Kidney capillary endothelial cell (primary cell): Measurements from ENCODE around the gene BTBD9.

Experiments used
- DNase-seq: peaks from one replicate; pipeline ENCODE4 v3.0.0-alpha.2; 2018; ENCODE audit warnings: low spot score

The BTBD9 gene

DNA sequence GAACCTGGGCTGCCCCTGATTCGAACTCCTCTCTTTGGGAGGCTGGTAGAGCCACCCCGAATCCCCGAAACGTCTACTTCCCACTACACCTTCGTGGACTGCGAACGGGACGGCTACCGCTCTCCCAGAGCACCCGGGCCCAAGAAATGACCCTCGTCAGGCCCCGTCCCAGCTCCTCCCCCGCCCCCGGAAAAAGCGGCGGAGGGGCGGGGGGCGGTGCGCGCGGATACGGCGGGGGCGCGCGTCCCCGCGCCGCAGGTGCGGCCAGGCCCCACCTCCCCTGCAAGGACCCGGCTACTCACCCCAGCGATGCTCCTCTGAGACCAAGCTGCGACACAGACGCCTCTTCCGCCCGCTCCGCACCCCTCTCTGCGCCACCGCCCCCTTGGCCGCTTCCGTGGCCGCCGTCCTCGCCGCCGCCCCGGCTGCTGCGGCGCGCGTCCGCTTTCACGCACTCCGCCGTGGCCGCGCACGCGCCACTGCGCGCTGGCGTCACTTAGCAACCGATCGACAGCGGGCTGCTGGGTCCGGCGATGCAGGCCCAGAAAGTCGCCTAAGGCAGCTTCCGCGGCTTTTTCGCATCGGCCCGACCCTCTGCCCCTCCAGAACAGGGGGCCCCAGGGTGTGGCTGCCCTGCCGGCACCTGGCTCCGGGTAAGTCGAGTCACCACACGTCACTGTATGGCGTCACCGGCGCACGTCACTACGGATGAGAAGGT, at the start of gene BTBD9:
BTBD9 (minus strand) TSS at position 432 of the 718 bp plus-strand sequence.
- DNase-seq, result peak; percentile 63

- no peak for DNase-seq
Measured at GRCh38 chr6:38688579-38689087, 48.9 kb upstream of the BTBD9 start.

GRCh38 chr6:38687549-38687948, 47.8 kb upstream of the BTBD9 start:
- DNase-seq, result no peak

GRCh38 chr6:38687043-38687353, 47.3 kb upstream of the BTBD9 start:
- no peak for DNase-seq

DNA sequence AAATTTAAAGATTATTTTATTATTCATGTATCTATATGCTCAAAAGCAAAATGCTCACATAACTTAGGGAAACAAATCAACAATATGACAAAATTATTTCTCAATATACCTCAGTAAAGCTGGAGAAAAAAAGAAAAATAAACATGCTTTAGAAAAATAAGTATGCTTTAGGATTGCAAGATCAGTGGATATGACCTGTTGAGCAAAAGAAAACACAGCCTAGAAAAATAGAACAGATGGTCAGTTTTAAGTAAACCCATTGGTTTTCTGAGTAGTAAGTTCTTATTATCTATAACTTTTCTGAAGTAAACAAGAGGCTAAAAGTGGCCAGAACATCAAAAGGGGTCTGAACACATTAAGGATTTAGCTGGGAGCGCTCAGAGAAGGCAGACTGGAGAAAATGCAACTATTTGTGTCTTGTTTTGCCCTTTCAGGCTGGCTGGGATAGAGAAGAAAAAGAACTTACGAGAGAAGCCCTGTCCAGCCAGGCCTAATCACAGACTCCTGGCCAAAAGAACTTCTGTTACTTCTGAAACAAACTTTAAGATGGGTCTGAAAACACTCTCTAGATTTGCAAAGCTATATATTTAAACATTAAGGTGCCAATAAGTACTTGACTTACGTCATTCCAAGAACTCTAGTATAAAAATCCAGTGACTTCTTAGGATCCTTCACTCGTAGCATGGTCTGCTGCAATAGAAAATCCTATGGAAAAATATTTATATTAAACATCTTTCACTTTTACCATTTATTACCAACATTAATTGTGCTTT, 46.7 kb upstream of the BTBD9 start:
- no peak for DNase-seq

DNA sequence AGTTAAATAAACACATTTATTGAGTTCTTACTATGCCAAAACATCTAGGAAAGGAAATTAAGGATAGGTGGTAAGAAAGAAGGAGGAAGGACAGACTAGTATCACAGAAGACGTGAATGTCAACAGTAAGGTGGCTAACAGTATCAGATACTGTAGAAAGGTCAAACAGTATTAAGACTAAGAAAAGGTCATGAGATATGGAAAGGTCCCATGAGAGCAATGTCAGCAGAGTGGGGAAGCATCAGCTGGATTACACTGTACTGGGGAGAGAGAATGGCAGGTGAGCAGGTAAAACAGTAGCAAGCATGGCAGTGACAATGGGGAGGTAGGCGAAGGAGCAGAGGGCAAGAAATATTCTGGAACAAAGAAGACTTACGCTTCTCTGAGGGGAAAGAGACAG, 45.2 kb upstream of the BTBD9 start:
- no peak for DNase-seq

DNA sequence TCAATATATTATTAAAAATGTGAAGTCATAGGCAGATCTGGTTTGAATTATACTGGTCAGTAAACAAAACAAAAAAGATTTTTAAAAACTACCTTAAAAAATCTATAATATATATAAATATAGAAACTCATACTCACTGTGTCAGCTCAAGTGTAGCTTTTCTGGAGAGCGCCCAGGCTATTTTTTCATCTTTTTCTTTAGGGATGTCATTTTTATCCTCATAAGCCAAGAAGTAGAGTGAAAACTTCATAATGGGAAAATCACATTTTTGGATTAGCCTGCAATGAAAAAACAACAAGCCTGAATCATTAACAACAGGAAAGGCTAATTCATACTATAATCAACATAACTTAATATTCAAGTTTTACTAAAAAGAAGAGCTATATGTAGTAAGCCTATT, 44.5 kb upstream of the BTBD9 start:
- DNase-seq, result no peak

DNA sequence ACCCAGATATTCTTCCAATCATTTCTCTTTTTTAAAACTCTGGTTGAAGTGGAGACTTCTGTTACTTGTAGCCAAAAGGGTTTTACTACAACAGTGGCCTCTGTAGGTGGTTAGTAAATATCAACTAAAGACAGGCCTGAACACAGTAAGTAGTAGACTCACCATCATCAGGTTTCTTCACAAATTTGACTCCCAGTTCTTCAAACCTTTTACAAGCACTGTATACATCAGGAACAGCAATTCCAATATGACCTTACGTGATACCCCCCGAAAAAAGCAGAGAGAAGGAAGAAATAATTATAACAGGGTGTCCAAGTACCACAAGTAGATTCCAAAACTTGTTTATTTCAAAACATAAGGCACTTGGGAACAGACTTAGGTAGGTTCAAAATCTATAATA, 42.1 kb upstream of the BTBD9 start:
- DNase-seq, result no peak

GRCh38 chr6:38679668-38680067, 39.9 kb upstream of the BTBD9 start:
- no peak for DNase-seq

GRCh38 chr6:38678178-38678760, 38.5 kb upstream of the BTBD9 start:
- no peak for DNase-seq

- no peak for DNase-seq
Measured at GRCh38 chr6:38676974-38677544, 37.3 kb upstream of the BTBD9 start.

GRCh38 chr6:38676236-38676973, 36.7 kb upstream of the BTBD9 start:
- DNase-seq, result no peak

- peak; percentile 18 for DNase-seq
Measured at GRCh38 chr6:38673397-38674165, 33.9 kb upstream of the BTBD9 start.

DNA sequence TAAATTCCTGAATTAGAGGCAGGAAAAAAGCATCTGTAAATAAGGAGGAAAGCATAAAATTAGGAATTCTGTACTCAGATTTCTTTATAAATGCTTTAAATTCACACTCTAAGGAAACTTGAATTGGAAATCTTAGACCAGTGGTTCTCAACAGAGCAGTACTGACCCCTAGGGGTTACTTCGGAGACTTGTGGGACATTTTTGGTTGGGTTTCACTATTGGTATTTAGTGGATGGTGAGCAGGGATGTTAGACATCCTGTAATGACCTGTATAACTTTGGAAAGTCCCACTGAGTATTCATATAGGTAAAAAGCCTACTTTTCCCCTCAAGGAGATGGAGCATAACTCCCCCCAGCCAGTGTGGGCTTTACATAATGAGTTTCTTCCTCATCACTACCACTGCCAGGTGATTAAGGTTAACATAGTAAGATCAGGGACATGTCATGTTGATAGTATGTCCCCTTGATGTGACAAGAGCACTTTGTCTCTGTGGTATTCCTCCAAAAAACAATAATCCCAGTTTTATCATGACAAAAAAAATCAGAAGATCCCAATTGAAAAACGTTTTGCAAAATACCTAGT, 32.2 kb upstream of the BTBD9 start:
- peak; percentile 53 for DNase-seq

- no peak for DNase-seq
Measured at GRCh38 chr6:38658418-38659167, 18.9 kb upstream of the BTBD9 start.

- no peak for DNase-seq
Measured at GRCh38 chr6:38656896-38657295, 17.2 kb upstream of the BTBD9 start.

DNA sequence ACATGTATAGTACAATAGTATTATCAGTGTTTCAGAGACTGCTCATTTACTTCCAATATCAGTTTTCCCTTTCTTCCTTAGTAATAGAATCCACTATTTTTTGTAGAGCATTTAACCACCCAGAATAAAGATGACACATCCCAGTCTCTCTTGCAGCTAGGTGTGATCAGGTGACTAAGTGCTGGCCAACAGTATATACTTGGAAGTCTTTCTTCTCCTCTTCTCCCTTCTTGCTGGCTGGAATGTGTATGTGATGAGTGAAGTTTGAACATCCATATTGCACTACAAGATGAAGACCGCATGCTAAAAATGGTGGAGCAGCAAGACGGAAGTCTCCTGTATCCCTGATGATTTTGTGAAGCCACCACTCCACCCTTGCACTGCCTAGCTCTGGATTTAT, 14.5 kb upstream of the BTBD9 start:
- no peak for DNase-seq

DNA sequence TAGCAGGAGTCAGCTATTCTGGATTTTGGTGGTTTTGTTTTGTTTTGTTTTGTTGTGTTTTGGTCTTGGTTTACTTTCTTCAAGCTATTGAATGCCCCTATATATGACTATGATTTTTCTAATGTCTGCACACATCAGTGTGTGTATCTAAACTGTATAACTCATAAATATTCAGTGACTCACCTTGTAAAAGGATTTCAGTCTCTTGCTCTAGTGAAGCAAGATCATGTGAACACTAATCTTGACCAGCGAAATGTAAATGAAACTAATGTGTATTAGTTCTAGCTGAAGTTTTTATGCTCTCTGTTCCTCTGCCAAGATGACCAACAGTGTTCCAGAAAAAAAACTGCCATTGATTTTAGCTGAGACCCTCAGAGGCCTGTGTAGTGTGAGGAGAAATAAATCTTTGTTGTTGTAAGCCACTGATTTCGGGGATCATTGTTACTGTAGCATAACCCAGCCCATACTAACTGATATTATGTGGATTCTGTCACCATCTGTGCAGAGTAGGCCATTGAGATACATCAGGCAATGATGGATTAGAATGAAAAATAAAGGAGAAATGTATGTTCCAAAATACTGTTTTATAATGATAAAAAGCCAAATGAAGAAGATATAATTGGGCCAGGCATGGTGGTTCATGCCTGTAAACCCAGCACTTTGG, 11.5 kb upstream of the BTBD9 start:
- no peak for DNase-seq

GRCh38 chr6:38650207-38650752, 10.6 kb upstream of the BTBD9 start:
- DNase-seq, result no peak
